NCI-H82 (cell line): ENCODE data around the gene FAT1.
A peak's percentile ranks its signal among the peaks of the same experiment; 100 is the strongest.

Experiments used
- DNase-seq: peaks from one replicate; lab custom pipeline; 2025; lab: John Stamatoyannopoulos, UW

Gene FAT1

GRCh38 chr4:186725469-186726425 is 2.1 kb upstream of the FAT1 start:
- peak; percentile 6 for DNase-seq

GRCh38 chr4:186724864-186725468 is 1.3 kb upstream of the FAT1 start:
- no peak for DNase-seq

- no peak for DNase-seq
Measured at GRCh38 chr4:186724058-186724863, 605 bp upstream of the FAT1 start.

- no peak for DNase-seq
Measured at GRCh38 chr4:186722796-186723291, 812 bp downstream of the FAT1 start.

- DNase-seq, result peak; percentile 8
Measured at GRCh38 chr4:186719925-186720694, 3.5 kb downstream of the FAT1 start.

- DNase-seq, result no peak
Measured at GRCh38 chr4:186717556-186717955, 6.1 kb downstream of the FAT1 start.

- no peak for DNase-seq
Measured at GRCh38 chr4:186715077-186715476, 8.6 kb downstream of the FAT1 start.

- DNase-seq, result no peak
Measured at GRCh38 chr4:186714006-186714675, 9.5 kb downstream of the FAT1 start.

- no peak for DNase-seq
Measured at GRCh38 chr4:186712690-186713089, 11.0 kb downstream of the FAT1 start.

GRCh38 chr4:186710521-186711119 is 13.0 kb downstream of the FAT1 start:
- no peak for DNase-seq

- DNase-seq, result no peak
Measured at GRCh38 chr4:186709517-186709916, 14.1 kb downstream of the FAT1 start.

GRCh38 chr4:186708554-186708953 is 15.1 kb downstream of the FAT1 start:
- DNase-seq, result no peak

- DNase-seq, result no peak
Measured at GRCh38 chr4:186707996-186708395, 15.7 kb downstream of the FAT1 start.

GRCh38 chr4:186707574-186707973 is 16.1 kb downstream of the FAT1 start:
- DNase-seq, result no peak

- DNase-seq, result no peak
Measured at GRCh38 chr4:186704057-186704456, 19.6 kb downstream of the FAT1 start.

GRCh38 chr4:186703510-186703909 is 20.1 kb downstream of the FAT1 start:
- DNase-seq, result no peak

GRCh38 chr4:186702940-186703339 is 20.7 kb downstream of the FAT1 start:
- no peak for DNase-seq

GRCh38 chr4:186702297-186702696 is 21.4 kb downstream of the FAT1 start:
- DNase-seq, result no peak

GRCh38 chr4:186701788-186702187 is 21.9 kb downstream of the FAT1 start:
- DNase-seq, result no peak

GRCh38 chr4:186701273-186701672 is 22.4 kb downstream of the FAT1 start:
- DNase-seq, result no peak

GRCh38 chr4:186700746-186701145 is 22.9 kb downstream of the FAT1 start:
- no peak for DNase-seq
